Neural cell (in vitro differentiated cells): ENCODE data around the gene ALPI. TPM values are rescaled to one million over a fixed set of nuclear protein-coding genes. Genes with fewer than 3 reads are reported as not detected.

ENCODE experiments used
- H2AFZ ChIP-seq: fragments of 200-600, 300-800 bp; sonication (generic), shearing (Covaris generic); 2 replicates; pipeline ENCODE4 v1.6.0; 2014; ENCODE audit warnings: low read depth, mild to moderate bottlenecking, antibody characterized with exemption, low read length, moderate library complexity
- H3F3A ChIP-seq: fragments of 200-600 bp; shearing (Covaris generic); 2 replicates; pipeline ENCODE4 v1.6.1; 2016; ENCODE audit warnings: mild to moderate bottlenecking, moderate library complexity, mixed read lengths, antibody characterized with exemption, low read length; ENCODE audit not compliant: insufficient read depth, poor library complexity, severe bottlenecking
- H3K27ac ChIP-seq: fragments of 200-600, 300-800 bp; sonication (generic), shearing (Covaris generic); 2 replicates; pipeline ENCODE4 v1.5.1; 2014; ENCODE audit warnings: mild to moderate bottlenecking, low read length, moderate library complexity
- H3K27me3 ChIP-seq: fragments of 300-800, 200-600 bp; sonication (generic), shearing (Covaris generic); 2 replicates; pipeline ENCODE4 v1.6.0; 2014; ENCODE audit warnings: mild to moderate bottlenecking, low read depth, low read length, moderate library complexity; ENCODE audit not compliant: insufficient read depth
- H3K36me3 ChIP-seq: fragments of 300-800, 200-600 bp; sonication (generic), shearing (Covaris generic); 2 replicates; pipeline ENCODE4 v1.5.1; 2014; ENCODE audit warnings: mild to moderate bottlenecking, antibody characterized with exemption, low read length, moderate library complexity; ENCODE audit not compliant: insufficient read depth
- H3K4me2 ChIP-seq: fragments of 300-800, 200-600 bp; sonication (generic), shearing (Covaris generic); 2 replicates; pipeline ENCODE4 v1.6.0; 2014; ENCODE audit warnings: mild to moderate bottlenecking, low read length
- H3K4me3 ChIP-seq: fragments of 300-800, 200-600 bp; sonication (generic), shearing (Covaris generic); 2 replicates; pipeline ENCODE4 v1.5.1; 2014; ENCODE audit warnings: mild to moderate bottlenecking, low read length, moderate library complexity
- H3K79me2 ChIP-seq: fragments of 200-600 bp; shearing (Covaris generic); replicated peaks from 2 replicates; pipeline ENCODE4 v1.6.0; 2014; ENCODE audit warnings: mild to moderate bottlenecking, low read length, moderate library complexity; ENCODE audit not compliant: insufficient read depth
- H3K9ac ChIP-seq: fragments of 300-800, 200-600 bp; sonication (generic), shearing (Covaris generic); 2 replicates; pipeline ENCODE4 v1.6.1; 2016; ENCODE audit warnings: mild to moderate bottlenecking, low read length, mixed read lengths
- H3K9me2 ChIP-seq: fragments of 200-600 bp; shearing (Covaris generic); 2 replicates; pipeline ENCODE4 v1.6.1; 2016; ENCODE audit warnings: mild to moderate bottlenecking, low read length, mixed read lengths; ENCODE audit not compliant: insufficient read depth
- H3K9me3 ChIP-seq: fragments of 200-600, 300-800 bp; sonication (generic), shearing (Covaris generic); 2 replicates; pipeline ENCODE4 v1.6.1; 2016; ENCODE audit warnings: mild to moderate bottlenecking, mixed run types, low read length, moderate library complexity, mixed read lengths
- H4K20me1 ChIP-seq: fragments of 200-600 bp; shearing (Covaris generic); 2 replicates; pipeline ENCODE4 v1.6.1; 2016; ENCODE audit warnings: mild to moderate bottlenecking, mixed run types; ENCODE audit not compliant: insufficient read depth
- EP300 ChIP-seq: fragments of 450-650 bp; conservative IDR thresholded peaks from 2 replicates; pipeline ENCODE4 v1.6.1; 2014; ENCODE audit warnings: antibody characterized with exemption, mild to moderate bottlenecking, moderate library complexity; ENCODE audit not compliant: poor library complexity, severe bottlenecking
- EZH2 ChIP-seq: fragments of 200-600, 300-800 bp; shearing (Covaris generic), sonication (generic); IDR thresholded peaks from 2 replicates; pipeline ENCODE4 v1.6.1; 2014; ENCODE audit warnings: antibody characterized with exemption, low read length, borderline replicate concordance, mild to moderate bottlenecking; ENCODE audit not compliant: insufficient read depth, poor library complexity, severe bottlenecking
- MXI1 ChIP-seq: fragments of 450-650 bp; conservative IDR thresholded peaks from 2 replicates; pipeline ENCODE4 v1.6.1; 2014; ENCODE audit warnings: antibody characterized with exemption, mild to moderate bottlenecking; ENCODE audit not compliant: poor library complexity, severe bottlenecking
- POLR2AphosphoS5 ChIP-seq: IDR thresholded peaks from 2 replicates; pipeline ENCODE4 v1.6.1; 2012
- RAD21 ChIP-seq: fragments of 450-650 bp; conservative IDR thresholded peaks from 2 replicates; pipeline ENCODE4 v1.6.1; 2014; ENCODE audit warnings: antibody characterized with exemption, mild to moderate bottlenecking, moderate library complexity
- SMC3 ChIP-seq: fragments of 450-650 bp; conservative IDR thresholded peaks from 2 replicates; pipeline ENCODE4 v1.6.1; 2014; ENCODE audit warnings: antibody characterized with exemption, mild to moderate bottlenecking, moderate library complexity; ENCODE audit not compliant: poor library complexity
- TAF1 ChIP-seq: IDR thresholded peaks from 2 replicates; pipeline ENCODE4 v1.6.1; 2012; ENCODE audit warnings: low read depth
- polyA plus RNA-seq: library from polyadenylated mRNA; depleted of rRNA; stranded (reverse); fragments of >200 nt; gene quantifications from 2 replicates; pipeline ENCODE4 v1.2.3, GENCODE V29; 2014
- TF ChIP-seq, protein P1 (sequence below): fragments of 450-650 bp; IDR thresholded peaks from 2 replicates; pipeline ENCODE4 v1.5.1; 2014; ENCODE audit warnings: antibody characterized with exemption, mild to moderate bottlenecking, moderate library complexity; ENCODE audit not compliant: poor library complexity, severe bottlenecking
- TF ChIP-seq, protein P2 (sequence below): IDR thresholded peaks from 2 replicates; pipeline ENCODE4 v1.6.1; 2012; ENCODE audit warnings: borderline replicate concordance

Gene ALPI
- polyA plus RNA-seq, 1 donor from 2014 or later: not detected

DNA sequence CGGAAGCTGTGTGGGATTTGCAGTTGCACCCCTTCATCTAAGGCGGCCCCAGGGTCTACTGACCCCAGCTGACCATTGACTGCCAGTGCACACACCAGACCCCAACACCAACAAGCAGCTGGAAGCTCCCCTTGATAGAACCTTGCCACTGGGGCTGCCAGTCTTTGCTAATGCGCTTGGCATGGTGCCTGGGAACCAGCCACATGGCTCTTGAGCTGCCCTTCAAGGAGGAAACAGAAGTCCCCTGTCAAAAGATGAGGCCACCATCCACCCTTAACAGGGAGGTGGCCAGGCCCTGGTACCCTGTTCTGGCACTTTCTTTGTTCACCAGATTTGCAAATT, 8.6 kb downstream of the ALPI start:
- Histone ChIP-seq H3K9me3 (no peaks in the 10 kb centered on the region), H3K79me2 (no peaks in the 10 kb centered on the region), H3K4me2 (no peak overlapping the region), H3K27me3 (no peaks in the 10 kb centered on the region), H3K9ac (no peak overlapping the region), H3K9me2 (no peaks in the 10 kb centered on the region), H3K36me3 (no peaks in the 10 kb centered on the region), H3K27ac (peak overlapping the region; percentile 12), H4K20me1 (no peaks in the 10 kb centered on the region), H2AFZ (no peak overlapping the region), H3F3A (no peaks in the 10 kb centered on the region), H3K4me3 (no peak overlapping the region)
- TF ChIP-seq TAF1 (no peak), MXI1 (no peak), POLR2AphosphoS5 (no peak), EZH2 (no peak), RAD21 (no peak), EP300 (no peak), SMC3 (no peak)
- TF ChIP-seq, protein P1, sequence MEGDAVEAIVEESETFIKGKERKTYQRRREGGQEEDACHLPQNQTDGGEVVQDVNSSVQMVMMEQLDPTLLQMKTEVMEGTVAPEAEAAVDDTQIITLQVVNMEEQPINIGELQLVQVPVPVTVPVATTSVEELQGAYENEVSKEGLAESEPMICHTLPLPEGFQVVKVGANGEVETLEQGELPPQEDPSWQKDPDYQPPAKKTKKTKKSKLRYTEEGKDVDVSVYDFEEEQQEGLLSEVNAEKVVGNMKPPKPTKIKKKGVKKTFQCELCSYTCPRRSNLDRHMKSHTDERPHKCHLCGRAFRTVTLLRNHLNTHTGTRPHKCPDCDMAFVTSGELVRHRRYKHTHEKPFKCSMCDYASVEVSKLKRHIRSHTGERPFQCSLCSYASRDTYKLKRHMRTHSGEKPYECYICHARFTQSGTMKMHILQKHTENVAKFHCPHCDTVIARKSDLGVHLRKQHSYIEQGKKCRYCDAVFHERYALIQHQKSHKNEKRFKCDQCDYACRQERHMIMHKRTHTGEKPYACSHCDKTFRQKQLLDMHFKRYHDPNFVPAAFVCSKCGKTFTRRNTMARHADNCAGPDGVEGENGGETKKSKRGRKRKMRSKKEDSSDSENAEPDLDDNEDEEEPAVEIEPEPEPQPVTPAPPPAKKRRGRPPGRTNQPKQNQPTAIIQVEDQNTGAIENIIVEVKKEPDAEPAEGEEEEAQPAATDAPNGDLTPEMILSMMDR: no peak
- TF ChIP-seq, protein P2, sequence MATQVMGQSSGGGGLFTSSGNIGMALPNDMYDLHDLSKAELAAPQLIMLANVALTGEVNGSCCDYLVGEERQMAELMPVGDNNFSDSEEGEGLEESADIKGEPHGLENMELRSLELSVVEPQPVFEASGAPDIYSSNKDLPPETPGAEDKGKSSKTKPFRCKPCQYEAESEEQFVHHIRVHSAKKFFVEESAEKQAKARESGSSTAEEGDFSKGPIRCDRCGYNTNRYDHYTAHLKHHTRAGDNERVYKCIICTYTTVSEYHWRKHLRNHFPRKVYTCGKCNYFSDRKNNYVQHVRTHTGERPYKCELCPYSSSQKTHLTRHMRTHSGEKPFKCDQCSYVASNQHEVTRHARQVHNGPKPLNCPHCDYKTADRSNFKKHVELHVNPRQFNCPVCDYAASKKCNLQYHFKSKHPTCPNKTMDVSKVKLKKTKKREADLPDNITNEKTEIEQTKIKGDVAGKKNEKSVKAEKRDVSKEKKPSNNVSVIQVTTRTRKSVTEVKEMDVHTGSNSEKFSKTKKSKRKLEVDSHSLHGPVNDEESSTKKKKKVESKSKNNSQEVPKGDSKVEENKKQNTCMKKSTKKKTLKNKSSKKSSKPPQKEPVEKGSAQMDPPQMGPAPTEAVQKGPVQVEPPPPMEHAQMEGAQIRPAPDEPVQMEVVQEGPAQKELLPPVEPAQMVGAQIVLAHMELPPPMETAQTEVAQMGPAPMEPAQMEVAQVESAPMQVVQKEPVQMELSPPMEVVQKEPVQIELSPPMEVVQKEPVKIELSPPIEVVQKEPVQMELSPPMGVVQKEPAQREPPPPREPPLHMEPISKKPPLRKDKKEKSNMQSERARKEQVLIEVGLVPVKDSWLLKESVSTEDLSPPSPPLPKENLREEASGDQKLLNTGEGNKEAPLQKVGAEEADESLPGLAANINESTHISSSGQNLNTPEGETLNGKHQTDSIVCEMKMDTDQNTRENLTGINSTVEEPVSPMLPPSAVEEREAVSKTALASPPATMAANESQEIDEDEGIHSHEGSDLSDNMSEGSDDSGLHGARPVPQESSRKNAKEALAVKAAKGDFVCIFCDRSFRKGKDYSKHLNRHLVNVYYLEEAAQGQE: no peak

DNA sequence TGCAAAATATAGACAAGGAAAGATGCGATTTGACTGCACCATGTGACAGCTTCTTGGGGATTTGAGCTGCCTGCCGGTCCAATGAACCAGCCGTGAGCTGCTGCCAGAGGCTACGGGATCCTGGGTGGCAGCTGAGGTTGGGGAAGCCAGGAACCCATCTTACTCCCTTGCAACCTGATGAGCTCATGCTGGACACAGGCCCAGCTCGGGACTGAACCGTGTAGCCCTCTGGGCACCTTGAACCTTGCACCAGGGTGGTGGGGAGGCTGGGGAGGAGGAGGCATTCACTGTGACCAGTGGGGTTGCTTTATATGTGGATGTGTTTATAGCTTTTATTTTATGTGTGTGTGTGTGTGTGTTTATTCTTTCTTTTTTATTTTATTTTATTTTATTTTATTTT, 9.1 kb downstream of the ALPI start:
- no peaks in the 10 kb centered on the region for H3K9me2 ChIP-seq
- no peak overlapping the region for H3K4me2 ChIP-seq
- no peak overlapping the region for H2AFZ ChIP-seq
- H3K9ac ChIP-seq: no peak overlapping the region
- no peaks in the 10 kb centered on the region for H3K36me3 ChIP-seq
- no peaks in the 10 kb centered on the region for H3K27me3 ChIP-seq
- no peaks in the 10 kb centered on the region for H3F3A ChIP-seq
- no peaks in the 10 kb centered on the region for H3K79me2 ChIP-seq
- peak overlapping the region; percentile 44 for H3K27ac ChIP-seq
- H3K9me3 ChIP-seq: no peaks in the 10 kb centered on the region
- no peak overlapping the region for H3K4me3 ChIP-seq
- no peaks in the 10 kb centered on the region for H4K20me1 ChIP-seq
- no peak for TF ChIP-seq POLR2AphosphoS5
- no peak for TF ChIP-seq RAD21

DNA sequence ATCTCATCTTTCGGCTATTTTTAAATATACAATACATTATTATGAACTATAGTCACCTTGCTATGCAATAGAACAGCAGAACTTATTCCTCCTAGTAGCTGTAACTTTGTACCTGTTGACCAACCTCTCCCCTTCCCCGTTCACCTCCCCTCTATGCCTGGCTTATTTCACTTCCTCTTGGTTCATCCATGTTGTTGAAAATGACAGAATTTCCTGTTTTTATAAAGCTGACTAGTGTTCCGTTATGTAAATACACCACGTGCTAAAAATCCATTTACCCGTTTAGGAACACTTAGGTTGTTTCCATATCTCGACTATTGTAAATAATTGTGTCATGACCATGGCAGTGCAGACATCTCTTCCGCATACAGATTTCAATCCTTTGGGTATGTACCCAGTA, 10.3 kb downstream of the ALPI start:
- Histone ChIP-seq H3K9me2 (no peaks in the 10 kb centered on the region), H4K20me1 (no peaks in the 10 kb centered on the region), H3K9me3 (no peaks in the 10 kb centered on the region), H3K36me3 (no peaks in the 10 kb centered on the region), H3K4me2 (no peak overlapping the region), H3K4me3 (no peak overlapping the region), H3K79me2 (no peaks in the 10 kb centered on the region), H3K9ac (no peak overlapping the region), H3K27ac (no peak overlapping the region), H2AFZ (no peak overlapping the region), H3F3A (no peaks in the 10 kb centered on the region), H3K27me3 (no peaks in the 10 kb centered on the region)
- TF ChIP-seq MXI1: no peak
